A673 (cell line): ENCODE data around the gene RPTOR. TPM values are rescaled to one million over a fixed set of nuclear protein-coding genes. Genes with fewer than 3 reads are reported as not detected.

Experiments used
- BruUV-seq: library from RNA; stranded (reverse); fragments of 400-500 nt; replicated peaks from 2 replicates; lab custom pipeline; 2021; lab: Mats Ljungman, UMichigan
- CTCF ChIA-PET: fragments of 300-600 bp; sonication (Branson Sonifier 250); formaldehyde crosslinking; loops from one replicate; lab custom pipeline; 2022; ENCODE audit warnings: antibody characterized with exemption; lab: Charles Lee
- POLR2A ChIA-PET: fragments of 300-600 bp; sonication (Branson Sonifier 250); formaldehyde crosslinking; loops from one replicate; lab custom pipeline; 2022; ENCODE audit warnings: antibody characterized with exemption; ENCODE audit not compliant: low non-redundant PET; lab: Charles Lee
- DNase-seq: peaks from one replicate; pipeline ENCODE4 v3.0.0-alpha.2; 2015; ENCODE audit warnings: low spot score
- H3K27ac ChIP-seq: fragments of 200-600 bp; sonication (generic); 2 replicates; pipeline ENCODE4 v1.5.1; 2016; ENCODE audit warnings: mixed run types, low read depth, mild to moderate bottlenecking, mixed read lengths, antibody characterized with exemption, low read length; ENCODE audit not compliant: poor library complexity, severe bottlenecking
- H3K27me3 ChIP-seq: fragments of 200-600 bp; sonication (generic); replicated peaks from 2 replicates; pipeline ENCODE4 v1.6.1; 2017; ENCODE audit warnings: mixed run types, low read depth, mild to moderate bottlenecking, mixed read lengths, antibody characterized with exemption, low read length; ENCODE audit not compliant: insufficient read depth, poor library complexity
- H3K36me3 ChIP-seq: fragments of 200-600 bp; sonication (generic); 2 replicates; pipeline ENCODE4 v1.6.1; 2016; ENCODE audit warnings: mixed run types, mild to moderate bottlenecking, mixed read lengths, antibody characterized with exemption, low read length; ENCODE audit not compliant: insufficient read depth, poor library complexity, severe bottlenecking
- H3K4me1 ChIP-seq: fragments of 200-600 bp; sonication (generic); 2 replicates; pipeline ENCODE4 v1.6.1; 2017; ENCODE audit warnings: mixed run types, mild to moderate bottlenecking, mixed read lengths, antibody characterized with exemption, low read length; ENCODE audit not compliant: insufficient read depth, poor library complexity, severe bottlenecking
- H3K4me3 ChIP-seq: fragments of 200-600 bp; sonication (generic); 2 replicates; pipeline ENCODE4 v1.5.1; 2016; ENCODE audit warnings: low read depth, mixed run types, mild to moderate bottlenecking, mixed read lengths, low read length; ENCODE audit not compliant: poor library complexity, severe bottlenecking
- H3K9me3 ChIP-seq: fragments of 200-600 bp; sonication (generic); 2 replicates; pipeline ENCODE4 v1.6.1; 2016; ENCODE audit warnings: mixed run types, low read depth, mild to moderate bottlenecking, mixed read lengths, antibody characterized with exemption, low read length; ENCODE audit not compliant: poor library complexity, severe bottlenecking
- CTCF ChIP-seq: fragments of 300-800, 200-600 bp; sonication (generic); conservative IDR thresholded peaks from 2 replicates; pipeline ENCODE4 v1.5.1; 2017; ENCODE audit warnings: low read depth, mild to moderate bottlenecking, antibody characterized with exemption, low read length, moderate library complexity, mixed read lengths
- EZH2 ChIP-seq: fragments of 200-600 bp; sonication (generic); IDR thresholded peaks from 2 replicates; pipeline ENCODE4 v1.6.1; 2017; ENCODE audit warnings: borderline replicate concordance, low read depth, mild to moderate bottlenecking, mixed read lengths, antibody characterized with exemption, low read length; ENCODE audit not compliant: poor library complexity, severe bottlenecking
- intact Hi-C: fragments of 100-400 bp; cut with micrococcal nuclease; formaldehyde crosslinking; loops from one replicate; pipeline ENCODE4 v1.10.0; 2022; ENCODE audit not compliant: unreplicated experiment
- total RNA-seq: library from RNA; stranded (reverse); gene quantifications from 2 replicates; pipeline ENCODE4 v1.2.3, GENCODE V29; 2021

RPTOR gene
- total RNA-seq, 1 experiment from 2014 or later = 55.2 TPM

- Histone ChIP-seq H3K36me3 (no peaks in the 10 kb centered on the region), H3K27ac (no peak overlapping the region), H3K4me1 (no peaks in the 10 kb centered on the region), H3K4me3 (no peak overlapping the region), H3K9me3 (no peaks in the 10 kb centered on the region), H3K27me3 (peaks cover 6% of the 10 kb centered on the region)
- POLR2A ChIA-PET = no interaction called here
- intact Hi-C loops = no loop called here
- BruUV-seq = no TSS peak
- DNase-seq = no peak
- CTCF ChIA-PET = no interaction called here
- TF ChIP-seq EZH2 (no peak), CTCF (no peak)
These were observed 467.3 kb downstream of the RPTOR start for GRCh38 chr17:81011951-81012350.

GRCh38 chr17:81012574-81013447, 468.2 kb downstream of the RPTOR start:
- BruUV-seq = no TSS peak
- Histone ChIP-seq H3K4me3 (no peak overlapping the region), H3K4me1 (peaks cover 5% of the 10 kb centered on the region), H3K9me3 (no peaks in the 10 kb centered on the region), H3K36me3 (no peaks in the 10 kb centered on the region), H3K27ac (no peak overlapping the region), H3K27me3 (no peaks in the 10 kb centered on the region)
- intact Hi-C loops = no loop called here
- TF ChIP-seq EZH2 (no peak), CTCF (no peak)
- CTCF ChIA-PET = interaction anchor here (0.6 kb wide), 1 partner anchor 100 kb away, joined by 3 read pairs; no protein-coding TSS in a partner anchor
- DNase-seq = no peak
- POLR2A ChIA-PET = no interaction called here

- Histone ChIP-seq H3K9me3 (no peaks in the 10 kb centered on the region), H3K36me3 (no peaks in the 10 kb centered on the region), H3K4me3 (no peak overlapping the region), H3K27ac (no peak overlapping the region), H3K4me1 (peaks cover 9% of the 10 kb centered on the region), H3K27me3 (no peaks in the 10 kb centered on the region)
- CTCF ChIA-PET = no interaction called here
- no peak for DNase-seq
- BruUV-seq = no TSS peak
- POLR2A ChIA-PET = interaction anchor here (0.7 kb wide), 1 partner anchor 72 kb away, joined by 3 read pairs; no protein-coding TSS in a partner anchor
- intact Hi-C loops = no loop called here
- no peak for TF ChIP-seq CTCF
- no peak for TF ChIP-seq EZH2
These were observed 469.0 kb downstream of the RPTOR start for GRCh38 chr17:81013642-81014041.
